H1 (cell line): Measurements from ENCODE around the gene VGF. TPM values are rescaled to one million over a fixed set of nuclear protein-coding genes. Genes with fewer than 3 reads are reported as not detected.

Experiments used
- CTCF ChIA-PET: fragments of 300-600 bp; sonication (Branson Sonifier 250); formaldehyde crosslinking; loops from one replicate; lab custom pipeline; 2021; ENCODE audit not compliant: partially characterized antibody; lab: Charles Lee
- POLR2A ChIA-PET: fragments of 300-600 bp; sonication (Branson Sonifier 250); formaldehyde crosslinking; loops from one replicate; lab custom pipeline; 2021; ENCODE audit warnings: inconsistent platforms; ENCODE audit not compliant: partially characterized antibody; lab: Charles Lee
- DNase-seq, 2 experiments: peaks; one replicate each; pipeline versions ENCODE4 v3.0.0 to v3.0.0-alpha.2; 2010 to 2022; ENCODE audit warnings: low spot score in 2 of 2, low read depth in 1 of 2, mixed read lengths in 1 of 2
- FAIRE-seq: peaks from 2 replicates; lab custom pipeline; 2011; peaks lifted over from hg19 to GRCh38; lab: Jason Lieb, UNC
- H2AFZ ChIP-seq: 2 replicates; pipeline ENCODE4 v1.8.1; 2012; ENCODE audit warnings: low read length, inconsistent platforms
- H2AK5ac ChIP-seq: 2 replicates; pipeline ENCODE4 v1.6.1; 2013; ENCODE audit warnings: low read depth, low read length
- H2BK120ac ChIP-seq: replicated peaks from 2 replicates; pipeline ENCODE3; 2013; ENCODE audit warnings: low read depth, low read length, inconsistent platforms
- H2BK12ac ChIP-seq: 2 replicates; pipeline ENCODE4 v1.6.1; 2013; ENCODE audit warnings: low read depth, low read length
- H2BK15ac ChIP-seq: 2 replicates; pipeline ENCODE4 v1.6.1; 2013; ENCODE audit warnings: low read length
- H2BK20ac ChIP-seq: 2 replicates; pipeline ENCODE4 v1.6.1; 2013; ENCODE audit warnings: low read length
- H2BK5ac ChIP-seq: 2 replicates; pipeline ENCODE4 v1.6.1; 2013; ENCODE audit warnings: low read depth, low read length
- H3K14ac ChIP-seq: 2 replicates; pipeline ENCODE4 v1.6.1; 2013; ENCODE audit warnings: inconsistent platforms; ENCODE audit not compliant: insufficient read length
- H3K18ac ChIP-seq: 2 replicates; pipeline ENCODE4 v1.6.1; 2013; ENCODE audit warnings: low read length; ENCODE audit errors: extremely low read depth
- H3K23ac ChIP-seq: 2 replicates; pipeline ENCODE4 v1.6.1; 2013; ENCODE audit warnings: inconsistent platforms; ENCODE audit not compliant: insufficient read length
- H3K23me2 ChIP-seq: 2 replicates; pipeline ENCODE4 v1.6.1; 2013; ENCODE audit warnings: low read depth, low read length
- H3K27ac ChIP-seq: 2 replicates; pipeline ENCODE4 v1.6.1; 2011; ENCODE audit warnings: low read depth, low read length, inconsistent platforms
- H3K27me3 ChIP-seq, 4 experiments: replicated peaks in 1 of 4; 1 replicate in 1 of 4; 2 replicates in 3 of 4; pipeline versions ENCODE4 v1.6.1 to v1.8.1; 2011 to 2013; ENCODE audit warnings: low read length in 3 of 4, mild to moderate bottlenecking in 3 of 4, inconsistent platforms in 2 of 4, mixed read lengths in 2 of 4, moderate library complexity in 1 of 4; ENCODE audit not compliant: control insufficient read depth in 3 of 4, insufficient read depth in 3 of 4; ENCODE audit errors: extremely low read depth in 1 of 4
- H3K36me3 ChIP-seq, 4 experiments: 2 replicates each; pipeline versions ENCODE4 v1.6.1 to v1.8.1; 2011 to 2013; ENCODE audit warnings: mild to moderate bottlenecking in 4 of 4, low read length in 3 of 4, moderate library complexity in 2 of 4, control low read depth in 1 of 4, inconsistent platforms in 1 of 4; ENCODE audit not compliant: insufficient read depth in 4 of 4, control insufficient read depth in 2 of 4
- H3K4ac ChIP-seq: replicated peaks from 2 replicates; pipeline ENCODE3; 2013; ENCODE audit warnings: low read length, low read depth, mixed read lengths, inconsistent platforms; ENCODE audit not compliant: insufficient read length
- H3K4me1 ChIP-seq, 4 experiments: replicated peaks in 1 of 4; 1 replicate in 1 of 4; 2 replicates in 3 of 4; pipeline versions ENCODE4 v1.6.1 to v1.8.1; 2011 to 2013; ENCODE audit warnings: low read length in 3 of 4, inconsistent platforms in 2 of 4, mixed read lengths in 1 of 4; ENCODE audit not compliant: insufficient read depth in 4 of 4, control insufficient read depth in 3 of 4
- H3K4me2 ChIP-seq, 2 experiments: 2 replicates each; pipeline versions ENCODE4 v1.6.1 to v1.8.1; 2011 to 2013; ENCODE audit warnings: low read depth in 2 of 2, low read length in 2 of 2, control low read depth in 1 of 2, inconsistent platforms in 1 of 2, mild to moderate bottlenecking in 1 of 2; ENCODE audit not compliant: insufficient read depth in 1 of 2
- H3K4me3 ChIP-seq, 4 experiments: fragments of 200-600, 300-600 bp in 1 of 4; sonication (generic), shearing (Covaris generic), sonication (Bioruptor Twin) in 1 of 4; 2 replicates each; pipeline versions ENCODE4 v1.5.1 to v1.8.1; 2011 to 2016; ENCODE audit warnings: low read length in 4 of 4, low read depth in 3 of 4, control low read depth in 2 of 4, inconsistent platforms in 2 of 4, mild to moderate bottlenecking in 2 of 4, mixed read lengths in 1 of 4, moderate library complexity in 1 of 4; ENCODE audit not compliant: insufficient read depth in 2 of 4; ENCODE audit errors: extremely low read depth in 1 of 4
- H3K56ac ChIP-seq: replicated peaks from 2 replicates; pipeline ENCODE3; 2013; ENCODE audit warnings: low read depth, mild to moderate bottlenecking, mixed read lengths, low read length, inconsistent platforms; ENCODE audit not compliant: insufficient read length
- H3K79me1 ChIP-seq: 2 replicates; pipeline ENCODE4 v1.6.1; 2013; ENCODE audit warnings: low read depth, low read length, control low read depth
- H3K79me2 ChIP-seq, 2 experiments: 2 replicates each; pipeline versions ENCODE4 v1.6.1 to v1.8.1; 2012 to 2013; ENCODE audit warnings: low read length in 2 of 2, mild to moderate bottlenecking in 2 of 2, inconsistent platforms in 1 of 2; ENCODE audit not compliant: insufficient read depth in 2 of 2, control insufficient read depth in 1 of 2
- H3K9ac ChIP-seq, 4 experiments: replicated peaks in 1 of 4; 1 replicate in 1 of 4; 2 replicates in 3 of 4; pipeline versions ENCODE4 v1.6.1 to v1.8.1; 2011 to 2013; ENCODE audit warnings: low read depth in 3 of 4, low read length in 3 of 4, control low read depth in 2 of 4, mild to moderate bottlenecking in 2 of 4, moderate library complexity in 2 of 4, inconsistent platforms in 1 of 4; ENCODE audit errors: extremely low read depth in 1 of 4
- H3K9me3 ChIP-seq, 2 experiments: 2 replicates each; pipeline versions ENCODE4 v1.6.1 to v1.8.1; 2012 to 2013; ENCODE audit warnings: mild to moderate bottlenecking in 2 of 2, moderate library complexity in 2 of 2, control low read depth in 1 of 2, inconsistent platforms in 1 of 2, low read depth in 1 of 2, low read length in 1 of 2, mixed read lengths in 1 of 2; ENCODE audit not compliant: insufficient read depth in 2 of 2
- H4K20me1 ChIP-seq, 2 experiments: replicated peaks in 1 of 2; 2 replicates each; pipeline versions ENCODE3 to v1.8.1; 2011 to 2013; ENCODE audit warnings: inconsistent platforms in 2 of 2, low read length in 2 of 2, mild to moderate bottlenecking in 1 of 2; ENCODE audit not compliant: insufficient read depth in 2 of 2, control insufficient read depth in 1 of 2
- H4K5ac ChIP-seq: 2 replicates; pipeline ENCODE4 v1.6.1; 2013; ENCODE audit warnings: low read length, low read depth, mixed read lengths, inconsistent platforms; ENCODE audit not compliant: insufficient read length
- H4K8ac ChIP-seq: 2 replicates; pipeline ENCODE4 v1.8.0; 2013; ENCODE audit warnings: mild to moderate bottlenecking, moderate library complexity, low read length, inconsistent platforms; ENCODE audit not compliant: insufficient read depth; ENCODE audit errors: extremely low read depth
- H4K91ac ChIP-seq: replicated peaks from 2 replicates; pipeline ENCODE3; 2013; ENCODE audit warnings: low read length, mixed read lengths, inconsistent platforms; ENCODE audit not compliant: insufficient read length
- ASH2L ChIP-seq: fragments of 200-600, 300-600 bp; sonication (generic); IDR thresholded peaks from one replicate; pipeline ENCODE4 v1.7.1; 2017; ENCODE audit warnings: low read length
- BRCA1 ChIP-seq: IDR thresholded peaks from 2 replicates; pipeline ENCODE4 v1.6.1; 2012; ENCODE audit warnings: low read depth, low read length, improper control_type of control experiment
- CREB1 ChIP-seq: IDR thresholded peaks from 2 replicates; pipeline ENCODE4 v1.6.1; 2012; ENCODE audit warnings: inconsistent platforms
- CTBP2 ChIP-seq: IDR thresholded peaks from 2 replicates; pipeline ENCODE4 v1.7.0; 2011; ENCODE audit warnings: borderline replicate concordance, mild to moderate bottlenecking, moderate library complexity, mixed read lengths, low read length; ENCODE audit not compliant: insufficient read depth, insufficient read length
- EZH2 ChIP-seq: fragments of 200-600 bp; sonication (generic); IDR thresholded peaks from 2 replicates; pipeline ENCODE4 v1.7.1; 2012; ENCODE audit warnings: low read depth, mild to moderate bottlenecking, moderate library complexity, low read length, inconsistent platforms; ENCODE audit not compliant: severe bottlenecking
- JUND ChIP-seq: IDR thresholded peaks from 2 replicates; pipeline ENCODE4 v1.6.1; 2011; ENCODE audit warnings: mild to moderate bottlenecking, improper control_type of control experiment, low read length
- SIN3A ChIP-seq, 2 experiments: IDR thresholded peaks in 1 of 2; conservative IDR thresholded peaks in 1 of 2; 2 replicates each; pipeline ENCODE4 v1.6.1; 2011 to 2012; ENCODE audit warnings: low read length in 2 of 2, improper control_type of control experiment in 1 of 2, low read depth in 1 of 2, mild to moderate bottlenecking in 1 of 2
- SP1 ChIP-seq: IDR thresholded peaks from 2 replicates; pipeline ENCODE4 v1.6.1; 2011; ENCODE audit warnings: low read depth, low read length
- SP4 ChIP-seq: IDR thresholded peaks from 2 replicates; pipeline ENCODE4 v1.6.1; 2012; ENCODE audit warnings: low read length, inconsistent platforms
- TCF12 ChIP-seq: IDR thresholded peaks from 2 replicates; pipeline ENCODE4 v1.6.1; 2011; ENCODE audit warnings: low read depth, mild to moderate bottlenecking, low read length
- ZNF274 ChIP-seq: IDR thresholded peaks from 2 replicates; pipeline ENCODE4 v1.7.0; 2012; ENCODE audit warnings: low read length, borderline replicate concordance; ENCODE audit errors: extremely low read depth
- WGBS, 2 experiments: shearing (Covaris generic) in 1 of 2; methylation state at CpG; one replicate each; pipeline versions ENCODE4 v1.1.6 to v1.1.7; 2013 to 2015; ENCODE audit warnings: low lambda C conversion rate in 2 of 2, mixed read lengths in 2 of 2, inconsistent platforms in 1 of 2, low coverage in 1 of 2, missing lambda C conversion rate in 1 of 2; ENCODE audit not compliant: insufficient replicate concordance in 2 of 2, insufficient coverage in 1 of 2, insufficient read length in 1 of 2; ENCODE audit errors: extremely low coverage in 1 of 2, missing lambda C conversion rate in 1 of 2; 5-methylcytosine and 5-hydroxymethylcytosine counted together
- polyA plus RNA-seq, 7 experiments: library from polyadenylated mRNA; depleted of rRNA in 3 of 7; stranded (reverse) in 5 of 7; unstranded in 2 of 7; fragments of >200 nt in 5 of 7; fragments of 200-250 nt in 2 of 7; gene quantifications; 1 replicate in 5 of 7; 2 replicates in 1 of 7; 4 replicates in 1 of 7; pipeline versions ENCODE4 v1.2.1 to v1.2.3, GENCODE V29; 2011 to 2013; ENCODE audit warnings: missing spikeins in 2 of 7, mixed read lengths in 2 of 7
- total RNA-seq: library from RNA; stranded (reverse); fragmentation: NEBNext Ultra II Directional; extraction: Animal tissue kit (Norgen Biotek cat#: 25700); gene quantifications from 2 replicates; pipeline ENCODE4 v1.2.1, GENCODE V29; 2021

Gene VGF
- total and polyA plus RNA-seq, 2 of the 8 experiments (the other 6 are each of a cell fraction or from before 2014, with no cell fraction given): 1.6 to 7.0 TPM

GRCh38 chr7:101172005-101172853 lies 6.9 kb upstream of the VGF start:
- H4K5ac ChIP-seq: no peak overlapping the region
- peaks cover 24% of the 10 kb centered on the region for H3K23me2 ChIP-seq
- peak overlapping the region; percentile 61; the same call in 1 of the 2 replicates for H2BK15ac ChIP-seq
- H4K20me1 ChIP-seq: peaks cover 0 to 9% of the 10 kb centered on the region in 2 experiments
- H3K4me1 ChIP-seq: peaks cover 11 to 61% (median 44%) of the 10 kb centered on the region in 4 experiments
- peak overlapping the region; percentile 44 to 95 for H3K4me2 ChIP-seq
- no peak overlapping the region for H2BK120ac ChIP-seq
- H3K27me3 ChIP-seq: peaks cover 58 to 98% (median 89%) of the 10 kb centered on the region in 4 experiments
- no peak overlapping the region; the same call in 1 of the 2 replicates for H2BK20ac ChIP-seq
- H3K9ac ChIP-seq: no peak overlapping the region
- H3K79me1 ChIP-seq: no peaks in the 10 kb centered on the region
- H3K79me2 ChIP-seq: no peaks in the 10 kb centered on the region
- H3K4ac ChIP-seq: no peak overlapping the region
- H2AFZ ChIP-seq: no peak overlapping the region
- ChIA-PET CTCF (interaction anchor here (0.9 to 6.0 kb wide), 17 partner anchors 8 to 588 kb away, joined by 3 to 90 read pairs (median 7); partner anchors contain the start of genes FIS1 and NAT16), POLR2A (interaction anchor here (0.9 to 2.2 kb wide), 8 partner anchors 10 to 77 kb away, joined by 3 to 10 read pairs (median 4); no protein-coding TSS in a partner anchor)
- peak overlapping the region; percentile 55; the same call in 1 of the 2 replicates for H2BK12ac ChIP-seq
- H3K18ac ChIP-seq: no peak overlapping the region
- WGBS, 2 experiments: 2% methylated on average over 53 of the region's 79 CpGs; no CpG with 5 or more reads in 1 of the 2 experiments
- H2AK5ac ChIP-seq: no peak overlapping the region; the same call in 1 of the 2 replicates
- H3K23ac ChIP-seq: no peak overlapping the region
- H4K8ac ChIP-seq: no peak overlapping the region
- H3K4me3 ChIP-seq: peak overlapping the region; percentile 1 to 68 (median 29); a peak in 7 of 8 replicates
- no peak overlapping the region for H3K27ac ChIP-seq
- no peaks in the 10 kb centered on the region for H3K36me3 ChIP-seq
- H4K91ac ChIP-seq: no peak overlapping the region
- no peak for FAIRE-seq
- no peaks in the 10 kb centered on the region for H3K9me3 ChIP-seq
- H3K14ac ChIP-seq: no peak overlapping the region
- no peak overlapping the region for H3K56ac ChIP-seq
- peak overlapping the region; percentile 74; the same call in 1 of the 2 replicates for H2BK5ac ChIP-seq
- DNase-seq: peak in 1 of 2 experiments; percentile 77
- TF ChIP-seq TCF12: peak; percentile 63; the same call in 1 of the 2 replicates
- peak; percentile 79 for TF ChIP-seq CTBP2
- peak; percentile 56; the same call in 1 of the 2 replicates for TF ChIP-seq CREB1
- no peak for TF ChIP-seq SP4
- TF ChIP-seq SIN3A (conservative IDR thresholded peaks at IDR 0.05 in 1 of 2, IDR thresholded peaks at IDR 0.05 in 1 of 2; ENCODE audit: low read depth in 1 of 2, low read length in 2 of 2): peak; percentile 75 to 85; a peak in 2 of 4 replicates
- TF ChIP-seq ASH2L: peak; percentile 20
- no peak for TF ChIP-seq BRCA1
- TF ChIP-seq ZNF274: no peak
- peak; percentile 76 for TF ChIP-seq EZH2
- TF ChIP-seq SP1: no peak; the same call in 1 of the 2 replicates
- TF ChIP-seq JUND: no peak
